Measurements from ENCODE around the gene HBE1. TPM values are rescaled to one million over a fixed set of nuclear protein-coding genes. Genes with fewer than 3 reads are reported as not detected.

HBE1 gene
- total RNA-seq, 1 experiment from 2014 or later = not detected

DNA sequence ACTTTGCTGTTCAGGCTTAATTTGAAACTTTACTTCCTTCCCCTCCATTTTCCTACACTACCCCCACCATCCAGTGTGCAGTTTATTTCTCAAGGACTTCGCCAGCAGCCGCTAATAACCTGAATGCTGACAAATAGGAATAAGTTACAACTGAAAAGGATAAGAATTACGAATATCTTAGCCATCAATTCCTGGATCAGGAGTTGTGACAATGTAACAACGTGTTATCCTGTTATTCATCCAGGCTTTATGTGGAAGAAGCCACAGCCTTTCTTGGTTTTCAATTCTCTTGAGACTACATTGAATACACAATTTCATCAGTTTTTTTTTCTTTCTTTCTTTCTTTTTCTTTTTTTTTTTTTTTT is 25.9 kb downstream of the HBE1 start:
- Mint-ChIP-seq H3K4me1 (no peaks in the 10 kb centered on the region), H3K27me3 (ENCODE audit: low read depth) (peaks cover 2% of the 10 kb centered on the region), H3K27ac (no peak overlapping the region), H3K4me3 (no peak overlapping the region), H3K9me3 (no peaks in the 10 kb centered on the region), H3K36me3 (ENCODE audit: insufficient read depth in 1 of 3, low read depth in 3 of 3) (no peaks in the 10 kb centered on the region)
- Histone ChIP-seq H3K79me1 (ENCODE audit: insufficient read depth, low read depth, low read length, poor library complexity, severe bottlenecking) (no peaks in the 10 kb centered on the region), H4K8ac (replicated peaks; ENCODE audit: insufficient read length, low read depth, low read length) (no peak overlapping the region), H4K91ac (ENCODE audit: insufficient read length, low read depth, low read length) (no peak overlapping the region), H3K27me3 (ENCODE audit: insufficient read depth, low read length) (no peaks in the 10 kb centered on the region), H3K9me3 (ENCODE audit: control insufficient read depth, low read depth, low read length) (no peaks in the 10 kb centered on the region), H2BK12ac (ENCODE audit: insufficient read length, low read depth, low read length) (no peak overlapping the region), H2BK5ac (ENCODE audit: insufficient read length, low read length) (no peak overlapping the region), H3K4me2 (ENCODE audit: insufficient read depth, insufficient read length, low read length) (no peak overlapping the region), H2BK120ac (ENCODE audit: low read depth, low read length, poor library complexity, severe bottlenecking) (no peak overlapping the region), H2AK5ac (ENCODE audit: insufficient read length, low read length) (no peak overlapping the region), H4K5ac (ENCODE audit: insufficient read length, low read depth, low read length) (no peak overlapping the region), H3K9ac (ENCODE audit: extremely low read depth, insufficient read length, low read length) (no peak overlapping the region), H3K79me2 (ENCODE audit: insufficient read depth, low read length) (no peaks in the 10 kb centered on the region), H3K56ac (ENCODE audit: insufficient read length, low read depth, low read length) (no peak overlapping the region), H3T11ph (ENCODE audit: low read length) (no peak overlapping the region), H3K23me2 (ENCODE audit: insufficient read length, low read depth, low read length, poor library complexity, severe bottlenecking) (no peaks in the 10 kb centered on the region), H3K4ac (ENCODE audit: low read depth, low read length) (no peak overlapping the region), H2BK15ac (ENCODE audit: low read depth, low read length) (no peak overlapping the region), H3K23ac (ENCODE audit: insufficient read length, low read depth, low read length) (no peak overlapping the region), H3K27ac (ENCODE audit: insufficient read length, low read depth, low read length) (no peak overlapping the region), H3K4me1 (ENCODE audit: insufficient read depth, low read length) (no peaks in the 10 kb centered on the region), H4K20me1 (ENCODE audit: control insufficient read depth, insufficient read depth, insufficient read length) (no peaks in the 10 kb centered on the region), H3K14ac (ENCODE audit: insufficient read depth, low read length) (no peak overlapping the region), H2BK20ac (ENCODE audit: low read depth, low read length, poor library complexity, severe bottlenecking) (no peak overlapping the region), H3K18ac (ENCODE audit: insufficient read length, low read depth, low read length) (no peak overlapping the region), H2AFZ (ENCODE audit: low read length) (no peak overlapping the region)
- TF ChIP-seq, protein P1, sequence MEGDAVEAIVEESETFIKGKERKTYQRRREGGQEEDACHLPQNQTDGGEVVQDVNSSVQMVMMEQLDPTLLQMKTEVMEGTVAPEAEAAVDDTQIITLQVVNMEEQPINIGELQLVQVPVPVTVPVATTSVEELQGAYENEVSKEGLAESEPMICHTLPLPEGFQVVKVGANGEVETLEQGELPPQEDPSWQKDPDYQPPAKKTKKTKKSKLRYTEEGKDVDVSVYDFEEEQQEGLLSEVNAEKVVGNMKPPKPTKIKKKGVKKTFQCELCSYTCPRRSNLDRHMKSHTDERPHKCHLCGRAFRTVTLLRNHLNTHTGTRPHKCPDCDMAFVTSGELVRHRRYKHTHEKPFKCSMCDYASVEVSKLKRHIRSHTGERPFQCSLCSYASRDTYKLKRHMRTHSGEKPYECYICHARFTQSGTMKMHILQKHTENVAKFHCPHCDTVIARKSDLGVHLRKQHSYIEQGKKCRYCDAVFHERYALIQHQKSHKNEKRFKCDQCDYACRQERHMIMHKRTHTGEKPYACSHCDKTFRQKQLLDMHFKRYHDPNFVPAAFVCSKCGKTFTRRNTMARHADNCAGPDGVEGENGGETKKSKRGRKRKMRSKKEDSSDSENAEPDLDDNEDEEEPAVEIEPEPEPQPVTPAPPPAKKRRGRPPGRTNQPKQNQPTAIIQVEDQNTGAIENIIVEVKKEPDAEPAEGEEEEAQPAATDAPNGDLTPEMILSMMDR (conservative IDR thresholded peaks at IDR 0.05) = no peak
- no CpG with 5 or more reads among the region's 4 CpGs for WGBS (ENCODE audit: extremely low coverage, insufficient read length, low lambda C conversion rate)
- no peak for DNase-seq

All from H9 (cell line).